ENCODE data around the gene CD8B2.

DNA sequence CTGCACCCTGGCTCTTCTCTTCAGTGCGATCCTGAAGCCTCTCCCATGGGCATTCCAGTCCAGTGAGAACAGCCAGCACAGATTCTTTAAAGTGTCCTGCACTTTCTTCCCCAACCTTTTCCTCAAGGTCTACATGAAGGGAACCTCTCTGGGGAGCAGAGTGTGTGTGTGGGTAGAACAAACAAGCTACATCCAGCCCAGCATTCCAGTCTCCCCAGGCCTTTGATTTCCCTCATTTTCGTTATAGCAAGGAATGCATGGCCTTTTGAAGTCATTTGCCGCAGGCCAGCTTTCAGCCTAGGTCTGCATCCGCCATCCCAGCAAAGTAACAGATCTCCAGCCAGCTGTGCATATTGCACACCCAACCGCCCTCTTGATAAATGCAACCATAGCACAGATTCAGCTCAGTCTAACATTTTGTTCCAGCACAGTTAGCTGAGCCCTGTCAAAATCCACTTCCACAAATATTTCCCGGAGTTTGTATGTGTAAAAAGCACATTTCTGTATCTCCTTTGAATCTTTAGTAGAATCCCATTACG is 44.6 kb downstream of the CD8B2 start:
- TF ChIP-seq TCF12 (IDR thresholded peaks at IDR 0.05) (no peak), EP300 (IDR thresholded peaks at IDR 0.05; ENCODE audit: borderline replicate concordance in 1 of 2, low read depth in 1 of 2, low read length in 1 of 2) (no peak), GATA2 (CRISPR knock-in tag; IDR thresholded peaks at IDR 0.05) (no peak), TAF1 (IDR thresholded peaks at IDR 0.05; ENCODE audit: borderline replicate concordance, low read depth, low read length) (no peak), MXI1 (IDR thresholded peaks at IDR 0.05; ENCODE audit: low read depth, low read length) (no peak), RFX5 (IDR thresholded peaks at IDR 0.05; ENCODE audit: low read length) (no peak), POLR2AphosphoS5 (IDR thresholded peaks at IDR 0.05; ENCODE audit: low read depth, low read length) (no peak), RXRA (IDR thresholded peaks at IDR 0.05; ENCODE audit: borderline replicate concordance, low read depth) (no peak)
- TF ChIP-seq, protein P1, sequence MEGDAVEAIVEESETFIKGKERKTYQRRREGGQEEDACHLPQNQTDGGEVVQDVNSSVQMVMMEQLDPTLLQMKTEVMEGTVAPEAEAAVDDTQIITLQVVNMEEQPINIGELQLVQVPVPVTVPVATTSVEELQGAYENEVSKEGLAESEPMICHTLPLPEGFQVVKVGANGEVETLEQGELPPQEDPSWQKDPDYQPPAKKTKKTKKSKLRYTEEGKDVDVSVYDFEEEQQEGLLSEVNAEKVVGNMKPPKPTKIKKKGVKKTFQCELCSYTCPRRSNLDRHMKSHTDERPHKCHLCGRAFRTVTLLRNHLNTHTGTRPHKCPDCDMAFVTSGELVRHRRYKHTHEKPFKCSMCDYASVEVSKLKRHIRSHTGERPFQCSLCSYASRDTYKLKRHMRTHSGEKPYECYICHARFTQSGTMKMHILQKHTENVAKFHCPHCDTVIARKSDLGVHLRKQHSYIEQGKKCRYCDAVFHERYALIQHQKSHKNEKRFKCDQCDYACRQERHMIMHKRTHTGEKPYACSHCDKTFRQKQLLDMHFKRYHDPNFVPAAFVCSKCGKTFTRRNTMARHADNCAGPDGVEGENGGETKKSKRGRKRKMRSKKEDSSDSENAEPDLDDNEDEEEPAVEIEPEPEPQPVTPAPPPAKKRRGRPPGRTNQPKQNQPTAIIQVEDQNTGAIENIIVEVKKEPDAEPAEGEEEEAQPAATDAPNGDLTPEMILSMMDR (IDR thresholded peaks at IDR 0.05) = no peak

Data from SK-N-SH (cell line).